ENCODE measurements around the gene RASD2. TPM values are rescaled to one million over a fixed set of nuclear protein-coding genes. Genes with fewer than 3 reads are reported as not detected.
"Not testable (repeated sequence)": the region's sequence is repeated elsewhere in the genome, so short reads cannot be mapped to it uniquely, and the experiment has no call there.

RASD2 gene
- total and polyA plus RNA-seq, 10 donors: 0.04 to 0.44 (median 0.17) TPM; not detected in 3

GRCh38 chr22:35509960-35510359 is 30.7 kb upstream of the RASD2 start:
- no peaks in the 10 kb centered on the region for H3K4me1 ChIP-seq
- DNase-seq: no peak
- peaks cover 0 to 20% (median 0%) of the 10 kb centered on the region in 7 donors for H3K27me3 ChIP-seq (replicated peaks in 1 of 7)
- TF ChIP-seq POLR2AphosphoS5 (IDR thresholded peaks at IDR 0.05) (no peak), POLR2A (IDR thresholded peaks at IDR 0.05) (no peak)
- TF ChIP-seq, protein P1, sequence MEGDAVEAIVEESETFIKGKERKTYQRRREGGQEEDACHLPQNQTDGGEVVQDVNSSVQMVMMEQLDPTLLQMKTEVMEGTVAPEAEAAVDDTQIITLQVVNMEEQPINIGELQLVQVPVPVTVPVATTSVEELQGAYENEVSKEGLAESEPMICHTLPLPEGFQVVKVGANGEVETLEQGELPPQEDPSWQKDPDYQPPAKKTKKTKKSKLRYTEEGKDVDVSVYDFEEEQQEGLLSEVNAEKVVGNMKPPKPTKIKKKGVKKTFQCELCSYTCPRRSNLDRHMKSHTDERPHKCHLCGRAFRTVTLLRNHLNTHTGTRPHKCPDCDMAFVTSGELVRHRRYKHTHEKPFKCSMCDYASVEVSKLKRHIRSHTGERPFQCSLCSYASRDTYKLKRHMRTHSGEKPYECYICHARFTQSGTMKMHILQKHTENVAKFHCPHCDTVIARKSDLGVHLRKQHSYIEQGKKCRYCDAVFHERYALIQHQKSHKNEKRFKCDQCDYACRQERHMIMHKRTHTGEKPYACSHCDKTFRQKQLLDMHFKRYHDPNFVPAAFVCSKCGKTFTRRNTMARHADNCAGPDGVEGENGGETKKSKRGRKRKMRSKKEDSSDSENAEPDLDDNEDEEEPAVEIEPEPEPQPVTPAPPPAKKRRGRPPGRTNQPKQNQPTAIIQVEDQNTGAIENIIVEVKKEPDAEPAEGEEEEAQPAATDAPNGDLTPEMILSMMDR (IDR thresholded peaks at IDR 0.05 in 8 of 11, conservative IDR thresholded peaks at IDR 0.05 in 3 of 11): no peak
- no peaks in the 10 kb centered on the region for H3K36me3 ChIP-seq
- intact Hi-C loops (cut with DNase I; ENCODE audit: low total_unique reads): no loop called here
- 85 to 93% (median 90%) methylated on average over 2 of the region's 2 CpGs for WGBS, 5 donors
- H3K9me3 ChIP-seq: no peaks in the 10 kb centered on the region
- H3K27ac ChIP-seq: no peak overlapping the region
- no peak overlapping the region for H3K4me3 ChIP-seq

GRCh38 chr22:35510481-35510934 is 30.1 kb upstream of the RASD2 start:
- WGBS, 5 donors: 63 to 77% (median 66%) methylated on average over 6 of the region's 6 CpGs

GRCh38 chr22:35510951-35511350 is 29.7 kb upstream of the RASD2 start:
- Histone ChIP-seq H3K9me3 (no peaks in the 10 kb centered on the region), H3K4me1 (no peaks in the 10 kb centered on the region), H3K27me3 (replicated peaks in 1 of 7) (peaks cover 0 to 20% (median 0%) of the 10 kb centered on the region in 7 donors), H3K4me3 (no peak overlapping the region), H3K36me3 (no peaks in the 10 kb centered on the region), H3K27ac (no peak overlapping the region)
- intact Hi-C loops (cut with DNase I; ENCODE audit: low total_unique reads): no loop called here
- TF ChIP-seq, protein P1 (IDR thresholded peaks at IDR 0.05 in 8 of 11, conservative IDR thresholded peaks at IDR 0.05 in 3 of 11): no peak
- no peak for TF ChIP-seq POLR2AphosphoS5 (IDR thresholded peaks at IDR 0.05)
- no peak for TF ChIP-seq POLR2A (IDR thresholded peaks at IDR 0.05)
- 79 to 86% (median 83%) methylated on average over 4 of the region's 4 CpGs for WGBS, 5 donors
- DNase-seq: no peak

More at GRCh38 chr22:35510481-35510934, 30.1 kb upstream of the RASD2 start:
- DNase-seq: no peak
- intact Hi-C loops (cut with DNase I; ENCODE audit: low total_unique reads): no loop called here
- Histone ChIP-seq H3K9me3 (no peaks in the 10 kb centered on the region), H3K4me3 (no peak overlapping the region), H3K27ac (no peak overlapping the region), H3K36me3 (no peaks in the 10 kb centered on the region), H3K4me1 (no peaks in the 10 kb centered on the region), H3K27me3 (replicated peaks in 1 of 7) (peaks cover 0 to 20% (median 0%) of the 10 kb centered on the region in 7 donors)
- TF ChIP-seq POLR2A (IDR thresholded peaks at IDR 0.05): no peak
- no peak for TF ChIP-seq POLR2AphosphoS5 (IDR thresholded peaks at IDR 0.05)

DNA sequence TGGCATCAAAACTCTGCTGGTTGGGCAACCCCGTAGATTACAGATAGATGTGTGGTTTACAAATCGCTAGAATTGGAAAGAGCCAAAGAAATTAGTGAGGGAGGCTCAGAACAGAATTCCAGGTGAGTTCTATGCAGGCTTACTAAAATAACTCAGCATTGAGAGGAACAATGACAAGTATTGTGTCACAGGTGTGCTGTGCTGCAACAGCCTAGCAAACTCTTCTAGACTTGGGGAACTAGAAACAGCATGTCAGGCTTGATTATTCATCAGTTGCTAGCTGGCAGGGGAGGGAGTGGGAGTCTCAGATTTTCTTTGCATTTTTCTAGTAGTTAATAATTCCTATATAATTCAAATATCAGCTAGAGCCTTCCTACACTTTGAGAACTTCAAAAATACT is 26.3 kb upstream of the RASD2 start:
- TF ChIP-seq POLR2A (IDR thresholded peaks at IDR 0.05) (no peak), POLR2AphosphoS5 (IDR thresholded peaks at IDR 0.05) (no peak)
- TF ChIP-seq, protein P1 (IDR thresholded peaks at IDR 0.05 in 8 of 11, conservative IDR thresholded peaks at IDR 0.05 in 3 of 11): no peak
- intact Hi-C loops (cut with DNase I; ENCODE audit: low total_unique reads): no loop called here
- peaks cover 0 to 33% (median 0%) of the 10 kb centered on the region in 7 donors for H3K27me3 ChIP-seq (replicated peaks in 1 of 7)
- H3K4me1 ChIP-seq: no peaks in the 10 kb centered on the region
- H3K36me3 ChIP-seq: no peaks in the 10 kb centered on the region
- no peak overlapping the region for H3K4me3 ChIP-seq
- H3K9me3 ChIP-seq: no peaks in the 10 kb centered on the region
- 77 to 92% (median 83%) methylated on average over 2 of the region's 2 CpGs for WGBS, 5 donors
- DNase-seq: no peak
- no peak overlapping the region for H3K27ac ChIP-seq

GRCh38 chr22:35515952-35516351 is 24.7 kb upstream of the RASD2 start:
- H3K4me3 ChIP-seq; intact Hi-C loops (cut with DNase I; ENCODE audit: low total_unique reads); DNase-seq; H3K4me1 ChIP-seq; H3K9me3 ChIP-seq; H3K27ac ChIP-seq; H3K36me3 ChIP-seq: not testable (repeated sequence)
- 94 to 97% (median 96%) methylated on average over 4 of the region's 4 CpGs for WGBS, 5 donors
- peaks cover 0 to 49% (median 0%) of the 10 kb centered on the region in 7 donors for H3K27me3 ChIP-seq (replicated peaks in 1 of 7)
